Osteoblast (primary cell): Measurements from ENCODE around the gene AUTS2. TPM values are rescaled to one million over a fixed set of nuclear protein-coding genes. Genes with fewer than 3 reads are reported as not detected.

Experiments used
- DNase-seq: peaks from one replicate; pipeline ENCODE4 v3.0.0; 2011; ENCODE audit warnings: low spot score, mixed read lengths; ENCODE audit not compliant: insufficient read length; ENCODE audit errors: missing footprints
- H2AFZ ChIP-seq: 2 replicates; pipeline ENCODE4 v1.6.0; 2011; ENCODE audit warnings: mild to moderate bottlenecking, low read length
- H3K27ac ChIP-seq: 2 replicates; pipeline ENCODE4 v1.5.1; 2011; ENCODE audit warnings: mild to moderate bottlenecking, low read depth, low read length, moderate library complexity
- H3K27me3 ChIP-seq: 2 replicates; pipeline ENCODE4 v1.6.0; 2012; ENCODE audit warnings: mild to moderate bottlenecking, control low read depth, inconsistent platforms, low read length, moderate library complexity; ENCODE audit not compliant: insufficient read depth
- H3K36me3 ChIP-seq: 2 replicates; pipeline ENCODE4 v1.5.1; 2011; ENCODE audit warnings: mild to moderate bottlenecking, low read length, control low read depth, moderate library complexity; ENCODE audit not compliant: insufficient read depth
- H3K4me1 ChIP-seq: 2 replicates; pipeline ENCODE4 v1.5.1; 2011; ENCODE audit warnings: mild to moderate bottlenecking, low read length, control low read depth, moderate library complexity; ENCODE audit not compliant: insufficient read depth
- H3K4me2 ChIP-seq: 2 replicates; pipeline ENCODE4 v1.6.0; 2011; ENCODE audit warnings: mild to moderate bottlenecking, low read length; ENCODE audit not compliant: insufficient read depth
- H3K4me3 ChIP-seq: fragments of 200-600 bp; sonication (generic); 3 replicates; pipeline ENCODE4 v1.5.1; 2012; ENCODE audit warnings: mild to moderate bottlenecking, low read length, inconsistent platforms; ENCODE audit not compliant: insufficient read depth
- H3K79me2 ChIP-seq: 2 replicates; pipeline ENCODE4 v1.6.0; 2012; ENCODE audit warnings: mild to moderate bottlenecking, low read length, control low read depth, inconsistent platforms; ENCODE audit not compliant: insufficient read depth
- H3K9me3 ChIP-seq: 2 replicates; pipeline ENCODE4 v1.5.1; 2011; ENCODE audit warnings: low read depth, low read length, control low read depth
- H4K20me1 ChIP-seq: 2 replicates; pipeline ENCODE4 v1.6.0; 2012; ENCODE audit warnings: mild to moderate bottlenecking, low read length, control low read depth; ENCODE audit not compliant: insufficient read depth
- total RNA-seq: library from RNA; depleted of rRNA; stranded (reverse); fragments of >200 nt; gene quantifications from 2 replicates; pipeline ENCODE4 v1.2.3, GENCODE V29; 2012
- TF ChIP-seq, protein P1 (sequence below): IDR thresholded peaks from 2 replicates; pipeline ENCODE4 v1.5.1; 2011; ENCODE audit warnings: mild to moderate bottlenecking, low read depth, low read length, moderate library complexity; ENCODE audit errors: extremely low read depth

Gene AUTS2
- total RNA-seq, 1 donor, result 15.2 TPM

DNA sequence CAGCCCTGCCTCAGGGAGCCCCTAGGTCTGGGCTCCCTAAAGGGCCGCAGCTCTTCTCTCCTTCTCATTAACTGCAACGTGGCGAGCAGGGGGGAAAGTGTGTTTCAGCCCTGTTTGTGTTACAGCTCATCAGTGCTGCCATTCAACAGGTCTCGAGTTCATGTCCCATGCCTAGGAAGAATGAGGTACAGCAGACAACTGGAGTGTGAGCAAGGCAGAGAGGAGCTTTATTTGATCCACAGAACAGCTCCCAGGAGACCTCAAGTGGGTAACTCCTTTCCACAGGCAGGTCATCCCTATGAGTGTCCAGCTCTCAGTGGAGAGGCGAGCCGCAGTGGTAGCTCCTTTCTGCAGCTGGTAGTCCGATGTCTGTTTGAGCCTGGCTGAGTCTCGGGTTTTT lies 313.1 kb downstream of the AUTS2 start:
- no peaks in the 10 kb centered on the region for H3K79me2 ChIP-seq
- H3K4me3 ChIP-seq, result no peak overlapping the region
- H3K4me2 ChIP-seq, result no peak overlapping the region
- no peaks in the 10 kb centered on the region for H3K36me3 ChIP-seq
- TF ChIP-seq, protein P1, sequence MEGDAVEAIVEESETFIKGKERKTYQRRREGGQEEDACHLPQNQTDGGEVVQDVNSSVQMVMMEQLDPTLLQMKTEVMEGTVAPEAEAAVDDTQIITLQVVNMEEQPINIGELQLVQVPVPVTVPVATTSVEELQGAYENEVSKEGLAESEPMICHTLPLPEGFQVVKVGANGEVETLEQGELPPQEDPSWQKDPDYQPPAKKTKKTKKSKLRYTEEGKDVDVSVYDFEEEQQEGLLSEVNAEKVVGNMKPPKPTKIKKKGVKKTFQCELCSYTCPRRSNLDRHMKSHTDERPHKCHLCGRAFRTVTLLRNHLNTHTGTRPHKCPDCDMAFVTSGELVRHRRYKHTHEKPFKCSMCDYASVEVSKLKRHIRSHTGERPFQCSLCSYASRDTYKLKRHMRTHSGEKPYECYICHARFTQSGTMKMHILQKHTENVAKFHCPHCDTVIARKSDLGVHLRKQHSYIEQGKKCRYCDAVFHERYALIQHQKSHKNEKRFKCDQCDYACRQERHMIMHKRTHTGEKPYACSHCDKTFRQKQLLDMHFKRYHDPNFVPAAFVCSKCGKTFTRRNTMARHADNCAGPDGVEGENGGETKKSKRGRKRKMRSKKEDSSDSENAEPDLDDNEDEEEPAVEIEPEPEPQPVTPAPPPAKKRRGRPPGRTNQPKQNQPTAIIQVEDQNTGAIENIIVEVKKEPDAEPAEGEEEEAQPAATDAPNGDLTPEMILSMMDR, result no peak
- H3K9me3 ChIP-seq, result no peaks in the 10 kb centered on the region
- no peak overlapping the region for H3K27ac ChIP-seq
- no peaks in the 10 kb centered on the region for H3K27me3 ChIP-seq
- H4K20me1 ChIP-seq, result no peaks in the 10 kb centered on the region
- H3K4me1 ChIP-seq, result no peaks in the 10 kb centered on the region
- DNase-seq, result no peak
- no peak overlapping the region for H2AFZ ChIP-seq

DNA sequence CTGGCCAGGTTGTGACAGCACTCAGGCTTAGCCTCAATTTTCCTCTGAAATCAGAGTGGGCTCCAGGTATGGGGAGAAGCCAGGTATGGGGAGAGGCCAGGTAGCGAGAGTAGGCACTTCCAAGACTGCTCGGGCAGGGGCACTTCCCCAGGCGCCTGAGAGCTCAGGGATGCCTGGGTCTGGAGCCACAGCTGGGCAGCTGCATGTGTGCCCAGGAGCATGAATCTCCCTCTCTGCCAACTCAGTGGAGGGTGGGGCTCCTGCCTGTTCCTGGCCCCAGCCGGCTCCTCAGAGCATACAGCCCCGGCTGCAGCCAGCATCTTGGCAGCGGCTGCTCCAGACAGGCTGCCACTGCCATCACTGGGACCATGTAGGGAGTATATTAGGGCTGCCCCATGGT lies 313.9 kb downstream of the AUTS2 start:
- no peaks in the 10 kb centered on the region for H3K4me1 ChIP-seq
- no peaks in the 10 kb centered on the region for H3K79me2 ChIP-seq
- H3K36me3 ChIP-seq, result no peaks in the 10 kb centered on the region
- H3K9me3 ChIP-seq, result no peaks in the 10 kb centered on the region
- DNase-seq, result no peak
- H4K20me1 ChIP-seq, result no peaks in the 10 kb centered on the region
- H3K27me3 ChIP-seq, result no peaks in the 10 kb centered on the region
- H3K4me3 ChIP-seq, result no peak overlapping the region
- no peak overlapping the region for H3K27ac ChIP-seq
- TF ChIP-seq, protein P1, result no peak
- H2AFZ ChIP-seq, result no peak overlapping the region
- H3K4me2 ChIP-seq, result no peak overlapping the region

DNA sequence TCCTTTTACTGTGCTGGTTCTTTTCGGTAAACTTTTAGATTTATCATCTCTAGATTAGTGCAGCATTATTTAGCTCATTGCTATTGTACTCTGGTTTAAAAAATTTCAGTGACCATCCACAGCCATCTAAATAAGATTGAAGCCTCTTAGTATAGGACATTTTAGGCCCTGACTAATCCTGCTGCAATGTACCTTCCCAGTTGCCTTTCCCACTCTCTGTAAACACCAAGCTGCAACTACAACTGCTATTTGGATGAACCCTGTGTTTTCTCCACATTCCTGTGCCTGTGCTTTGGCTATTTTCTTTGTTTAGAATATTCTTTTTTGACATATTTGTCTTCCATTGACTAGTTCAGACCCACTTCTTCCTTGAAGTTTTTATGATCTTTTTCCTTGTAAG lies 314.6 kb downstream of the AUTS2 start:
- H3K36me3 ChIP-seq, result no peaks in the 10 kb centered on the region
- H3K27ac ChIP-seq, result no peak overlapping the region
- no peak overlapping the region for H2AFZ ChIP-seq
- no peak for DNase-seq
- no peaks in the 10 kb centered on the region for H3K79me2 ChIP-seq
- no peaks in the 10 kb centered on the region for H4K20me1 ChIP-seq
- no peak overlapping the region for H3K4me3 ChIP-seq
- H3K27me3 ChIP-seq, result no peaks in the 10 kb centered on the region
- no peaks in the 10 kb centered on the region for H3K4me1 ChIP-seq
- TF ChIP-seq, protein P1, result no peak
- no peak overlapping the region for H3K4me2 ChIP-seq
- H3K9me3 ChIP-seq, result no peaks in the 10 kb centered on the region

DNA sequence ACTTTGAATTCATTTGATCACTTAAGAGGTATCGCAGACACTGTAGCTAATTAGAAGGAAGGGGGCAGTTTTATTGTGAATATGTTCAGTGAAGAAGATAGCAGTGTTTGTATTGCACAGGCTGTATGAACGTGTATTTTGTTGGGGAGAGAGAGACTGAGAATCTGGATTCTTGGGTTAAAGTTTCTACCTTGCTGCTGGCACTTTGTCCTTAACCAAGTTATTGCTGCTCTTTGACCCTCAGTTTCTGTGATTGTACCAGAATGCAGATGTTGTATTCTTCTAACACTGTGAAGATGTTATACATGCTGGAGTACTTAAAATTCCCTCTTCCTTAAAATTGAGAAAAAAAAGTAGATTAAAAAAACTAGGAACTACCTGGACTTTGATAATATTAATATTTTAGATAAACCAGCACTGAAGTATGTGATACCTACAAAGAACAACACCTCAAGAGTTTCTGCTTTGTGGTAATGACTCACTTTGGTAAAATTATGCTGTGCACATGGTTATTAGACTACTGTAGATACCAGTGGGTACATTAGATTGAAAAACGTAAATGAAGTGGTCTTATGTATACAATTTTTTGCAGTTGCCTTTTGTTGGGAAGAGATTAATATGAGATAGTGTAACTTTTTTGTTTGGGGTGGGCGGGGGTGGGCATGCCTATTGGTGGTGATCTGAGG lies 321.3 kb downstream of the AUTS2 start:
- Histone ChIP-seq H3K36me3 (no peaks in the 10 kb centered on the region), H3K4me2 (no peak overlapping the region), H2AFZ (no peak overlapping the region), H3K9me3 (no peaks in the 10 kb centered on the region), H3K27ac (no peak overlapping the region), H3K4me3 (no peak overlapping the region), H3K79me2 (no peaks in the 10 kb centered on the region), H3K27me3 (no peaks in the 10 kb centered on the region), H3K4me1 (no peaks in the 10 kb centered on the region), H4K20me1 (no peaks in the 10 kb centered on the region)
- TF ChIP-seq, protein P1, result no peak
- no peak for DNase-seq
